Parietal lobe (tissue), 1 donor: Measurements from ENCODE around the gene CPVL. TPM values are rescaled to one million over a fixed set of nuclear protein-coding genes. Genes with fewer than 3 reads are reported as not detected.

Experiments used
- total RNA-seq: library from RNA; depleted of rRNA; stranded (reverse); fragments of >200 nt; gene quantifications from one replicate; pipeline ENCODE4 v1.2.3, GENCODE V29; 2014

The CPVL gene
- total RNA-seq = 65.7 TPM

GRCh38 chr7:29146057-29146706 is at the start of gene CPVL:
CPVL (minus strand) TSS chr7:29146537; CDS start chr7:29121061, 25,476 bp downstream.

DNA sequence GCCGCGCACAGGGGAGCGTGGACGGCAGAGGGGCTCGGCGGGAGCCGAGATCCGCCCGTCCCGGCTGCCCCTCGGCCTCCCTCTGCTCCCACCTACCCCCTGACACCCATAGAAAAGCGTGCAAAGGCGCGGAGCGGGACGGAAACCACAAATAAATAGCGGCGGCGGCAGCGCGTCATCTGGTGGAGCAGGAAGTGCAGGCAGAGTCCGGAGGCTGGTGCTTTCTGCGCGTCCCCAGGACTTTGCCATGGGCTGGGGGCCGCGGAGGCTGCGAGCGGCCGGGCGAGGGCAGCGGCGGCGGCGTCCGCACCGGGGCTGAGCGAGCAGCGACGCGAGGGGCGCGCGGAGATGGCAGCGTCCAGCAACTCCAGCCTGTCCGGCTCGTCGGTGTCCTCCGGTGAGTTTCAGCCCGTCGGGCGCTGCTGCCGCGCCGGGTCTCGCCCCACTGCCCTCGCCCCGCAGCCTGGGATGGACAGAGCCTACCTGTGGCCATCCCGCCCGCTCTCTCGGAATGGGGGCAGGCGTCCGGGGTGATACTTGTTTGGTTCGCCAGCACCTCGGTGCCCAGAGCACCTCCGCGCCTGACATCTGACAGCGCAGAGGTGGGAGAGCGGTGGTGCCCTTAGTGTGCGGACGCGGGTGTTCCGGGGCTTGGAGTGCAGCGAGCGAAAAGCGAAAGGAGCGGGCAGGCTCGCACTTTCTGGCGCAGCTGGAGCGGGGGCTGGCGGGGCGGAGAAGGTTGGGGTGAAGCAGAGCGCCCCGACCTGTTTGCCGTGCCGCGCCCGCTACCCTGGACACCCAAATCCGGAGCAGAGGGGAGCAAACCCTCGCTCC is 48.5 kb upstream of the CPVL start, which contains the start of gene CHN2:
Gene CHN2, plus strand, starts transcription at position 182 of the 834 bp plus-strand sequence.

GRCh38 chr7:28958235-28958979 is 187.9 kb downstream of the CPVL start, which contains the start of gene TRIL:
TRIL (minus strand) TSS chr7:28958330; CDS start chr7:28958046, 284 bp downstream.

Other genes with a start within 250 kb of the CPVL start
- gene TRIL, start 188.2 kb downstream of the CPVL start, total RNA-seq = 8.8 TPM
- gene CHN2, start 48.2 kb upstream of the CPVL start, total RNA-seq = 126 TPM